ENCODE data around the gene WNT3.

WNT3 gene

GRCh38 chr17:46756081-46756735 is 62.3 kb downstream of the WNT3 start:
- TF ChIP-seq REST (IDR thresholded peaks at IDR 0.05; ENCODE audit: low read depth) (no peak), CEBPB (IDR thresholded peaks at IDR 0.05) (no peak), EP300 (IDR thresholded peaks at IDR 0.05; ENCODE audit: borderline replicate concordance) (no peak), FOXM1 (IDR thresholded peaks at IDR 0.05; ENCODE audit: borderline replicate concordance, low read depth) (no peak), YY1 (IDR thresholded peaks at IDR 0.05; ENCODE audit: low read depth) (no peak), TEAD4 (IDR thresholded peaks at IDR 0.05) (no peak), CREB1 (IDR thresholded peaks at IDR 0.05; ENCODE audit: low read depth) (no peak), ZBTB7A (IDR thresholded peaks at IDR 0.05; ENCODE audit: low read depth) (no peak), RAD21 (IDR thresholded peaks at IDR 0.05; ENCODE audit: low read depth) (no peak), TCF12 (IDR thresholded peaks at IDR 0.05; ENCODE audit: low read depth) (no peak), TAF1 (IDR thresholded peaks at IDR 0.05; ENCODE audit: low read depth) (no peak), EGR1 (IDR thresholded peaks at IDR 0.05) (no peak), NFIC (IDR thresholded peaks at IDR 0.05) (no peak)

- TF ChIP-seq NFIC (IDR thresholded peaks at IDR 0.05) (no peak), RAD21 (IDR thresholded peaks at IDR 0.05; ENCODE audit: low read depth) (no peak), REST (IDR thresholded peaks at IDR 0.05; ENCODE audit: low read depth) (no peak), FOXM1 (IDR thresholded peaks at IDR 0.05; ENCODE audit: borderline replicate concordance, low read depth) (no peak), CEBPB (IDR thresholded peaks at IDR 0.05) (no peak), YY1 (IDR thresholded peaks at IDR 0.05; ENCODE audit: low read depth) (no peak), TEAD4 (IDR thresholded peaks at IDR 0.05) (no peak), TCF12 (IDR thresholded peaks at IDR 0.05; ENCODE audit: low read depth) (no peak), MAX (IDR thresholded peaks at IDR 0.05) (no peak)
Observed at GRCh38 chr17:46753776-46754175, 64.7 kb downstream of the WNT3 start.

- TF ChIP-seq YY1 (IDR thresholded peaks at IDR 0.05; ENCODE audit: low read depth) (no peak), USF1 (IDR thresholded peaks at IDR 0.05) (no peak)
Observed at GRCh38 chr17:46751425-46751824, 67.1 kb downstream of the WNT3 start.

- no peak for TF ChIP-seq EP300 (IDR thresholded peaks at IDR 0.05; ENCODE audit: borderline replicate concordance)
- no peak for TF ChIP-seq TAF1 (IDR thresholded peaks at IDR 0.05; ENCODE audit: low read depth)
- TF ChIP-seq TCF12 (IDR thresholded peaks at IDR 0.05; ENCODE audit: low read depth), result no peak
- no peak for TF ChIP-seq FOXM1 (IDR thresholded peaks at IDR 0.05; ENCODE audit: borderline replicate concordance, low read depth)
- no peak for TF ChIP-seq YY1 (IDR thresholded peaks at IDR 0.05; ENCODE audit: low read depth)
Observed at GRCh38 chr17:46745376-46745775, 73.1 kb downstream of the WNT3 start.

GRCh38 chr17:46744441-46744840 is 74.1 kb downstream of the WNT3 start:
- no peak for TF ChIP-seq MAX (IDR thresholded peaks at IDR 0.05)
- TF ChIP-seq TEAD4 (IDR thresholded peaks at IDR 0.05), result no peak
- TF ChIP-seq RAD21 (IDR thresholded peaks at IDR 0.05; ENCODE audit: low read depth), result no peak
- TF ChIP-seq YY1 (IDR thresholded peaks at IDR 0.05; ENCODE audit: low read depth), result no peak
- TF ChIP-seq NFIC (IDR thresholded peaks at IDR 0.05), result no peak
- no peak for TF ChIP-seq EGR1 (IDR thresholded peaks at IDR 0.05)
- no peak for TF ChIP-seq REST (IDR thresholded peaks at IDR 0.05; ENCODE audit: low read depth)
- no peak for TF ChIP-seq TAF1 (IDR thresholded peaks at IDR 0.05; ENCODE audit: low read depth)
- no peak for TF ChIP-seq USF1 (IDR thresholded peaks at IDR 0.05)
- no peak for TF ChIP-seq TCF12 (IDR thresholded peaks at IDR 0.05; ENCODE audit: low read depth)
- no peak for TF ChIP-seq ZBTB7A (IDR thresholded peaks at IDR 0.05; ENCODE audit: low read depth)
- no peak for TF ChIP-seq CREB1 (IDR thresholded peaks at IDR 0.05; ENCODE audit: low read depth)
- TF ChIP-seq FOXM1 (IDR thresholded peaks at IDR 0.05; ENCODE audit: borderline replicate concordance, low read depth), result no peak
- no peak for TF ChIP-seq EP300 (IDR thresholded peaks at IDR 0.05; ENCODE audit: borderline replicate concordance)
- TF ChIP-seq CEBPB (IDR thresholded peaks at IDR 0.05), result no peak

Measured in Ishikawa (cell line).